PC-9 (cell line): ENCODE results near the gene PSMD14. TPM values are rescaled to one million over a fixed set of nuclear protein-coding genes. Genes with fewer than 3 reads are reported as not detected.
A peak's percentile ranks its signal among the peaks of the same experiment; 100 is the strongest.

ENCODE experiments used
- BruUV-seq: library from RNA; stranded (reverse); fragments of 400-500 nt; replicated peaks from 2 replicates; lab custom pipeline; 2021; lab: Mats Ljungman, UMichigan
- CTCF ChIA-PET: fragments of 300-600 bp; sonication (Branson Sonifier 250); formaldehyde crosslinking; loops from one replicate; lab custom pipeline; 2022; ENCODE audit warnings: antibody characterized with exemption; lab: Charles Lee
- POLR2A ChIA-PET: fragments of 300-600 bp; sonication (Branson Sonifier 250); formaldehyde crosslinking; loops from one replicate; lab custom pipeline; 2022; ENCODE audit warnings: antibody characterized with exemption; ENCODE audit not compliant: unreplicated experiment; lab: Charles Lee
- DNase-seq, 2 experiments: peaks; one replicate each; pipeline versions ENCODE4 v3.0.0 to v3.0.0-alpha.2; 2015 to 2022; ENCODE audit warnings: mixed read lengths in 1 of 2
- H2AFZ ChIP-seq: fragments of 200-600 bp; sonication (generic); 2 replicates; pipeline ENCODE4 v1.8.1; 2017; ENCODE audit warnings: antibody characterized with exemption
- H3F3A ChIP-seq: fragments of 200-600 bp; sonication (generic); 2 replicates; pipeline ENCODE4 v1.8.1; 2017; ENCODE audit warnings: antibody characterized with exemption, mild to moderate bottlenecking, low read depth; ENCODE audit not compliant: insufficient read depth
- H3K27ac ChIP-seq: fragments of 200-600 bp; sonication (generic); 2 replicates; pipeline ENCODE4 v1.6.1; 2016; ENCODE audit warnings: mixed run types
- H3K27me3 ChIP-seq: fragments of 200-600 bp; sonication (generic); 2 replicates; pipeline ENCODE4 v1.6.1; 2016; ENCODE audit warnings: low read depth, mixed run types; ENCODE audit not compliant: insufficient read depth
- H3K36me3 ChIP-seq: fragments of 200-600 bp; sonication (generic); 2 replicates; pipeline ENCODE4 v1.6.1; 2016; ENCODE audit warnings: low read depth, mixed run types
- H3K4me1 ChIP-seq: fragments of 200-600 bp; sonication (generic); replicated peaks from 2 replicates; pipeline ENCODE4 v1.6.1; 2016; ENCODE audit warnings: mixed run types; ENCODE audit not compliant: insufficient read depth
- H3K4me2 ChIP-seq: fragments of 200-600 bp; sonication (generic); 2 replicates; pipeline ENCODE4 v1.6.1; 2017; ENCODE audit warnings: mixed run types
- H3K4me3 ChIP-seq: fragments of 200-600 bp; sonication (generic); 2 replicates; pipeline ENCODE4 v1.6.1; 2016; ENCODE audit warnings: mixed run types
- H3K79me2 ChIP-seq: fragments of 200-600 bp; sonication (generic); 2 replicates; pipeline ENCODE4 v1.6.1; 2017; ENCODE audit warnings: low read depth, mixed run types
- H3K9me2 ChIP-seq: fragments of 200-600 bp; sonication (generic); 2 replicates; pipeline ENCODE4 v1.8.1; 2017; ENCODE audit warnings: mild to moderate bottlenecking; ENCODE audit not compliant: insufficient read depth
- H3K9me3 ChIP-seq: fragments of 200-600 bp; sonication (generic); 2 replicates; pipeline ENCODE4 v1.8.1; 2016; ENCODE audit warnings: low read depth; ENCODE audit not compliant: insufficient read depth
- H4K20me1 ChIP-seq: fragments of 200-600 bp; sonication (generic); 2 replicates; pipeline ENCODE4 v1.8.1; 2017; ENCODE audit not compliant: insufficient read depth
- EZH2 ChIP-seq: fragments of 200-600 bp; sonication (generic); IDR thresholded peaks from 2 replicates; pipeline ENCODE4 v1.8.0; 2017; ENCODE audit warnings: antibody characterized with exemption, low read depth
- intact Hi-C: fragments of 100-400 bp; cut with micrococcal nuclease; formaldehyde crosslinking; loops from one replicate; pipeline ENCODE4 v1.10.0; 2022; ENCODE audit not compliant: unreplicated experiment
- total RNA-seq: library from RNA; stranded (reverse); gene quantifications from 2 replicates; pipeline ENCODE4 v1.2.3, GENCODE V29; 2021
- TF ChIP-seq, protein P1 (sequence below): fragments of 200-600 bp; sonication (generic); conservative IDR thresholded peaks from 2 replicates; pipeline ENCODE4 v1.6.1; 2017; ENCODE audit warnings: mixed run types, antibody characterized with exemption, mild to moderate bottlenecking, moderate library complexity

The PSMD14 gene
- total RNA-seq, 1 experiment from 2014 or later = 58.8 TPM

- no peaks in the 10 kb centered on the region for H3K27me3 ChIP-seq
- intact Hi-C loops = no loop called here
- no TSS peak for BruUV-seq
- H3K4me1 ChIP-seq = peaks cover 14% of the 10 kb centered on the region
- no peaks in the 10 kb centered on the region for H3K9me2 ChIP-seq
- no peak overlapping the region for H3K27ac ChIP-seq
- H2AFZ ChIP-seq = no peak overlapping the region
- peaks cover 17% of the 10 kb centered on the region; the same call in 1 of the 2 replicates for H3K36me3 ChIP-seq
- no peak overlapping the region for H3K4me2 ChIP-seq
- H3K79me2 ChIP-seq = 0 out of 2 replicates have a peak, but pooled peaks cover 3% of the 10 kb centered on the region
- no peak for DNase-seq
- H3K9me3 ChIP-seq = no peaks in the 10 kb centered on the region
- no peak for TF ChIP-seq EZH2
- TF ChIP-seq, protein P1, sequence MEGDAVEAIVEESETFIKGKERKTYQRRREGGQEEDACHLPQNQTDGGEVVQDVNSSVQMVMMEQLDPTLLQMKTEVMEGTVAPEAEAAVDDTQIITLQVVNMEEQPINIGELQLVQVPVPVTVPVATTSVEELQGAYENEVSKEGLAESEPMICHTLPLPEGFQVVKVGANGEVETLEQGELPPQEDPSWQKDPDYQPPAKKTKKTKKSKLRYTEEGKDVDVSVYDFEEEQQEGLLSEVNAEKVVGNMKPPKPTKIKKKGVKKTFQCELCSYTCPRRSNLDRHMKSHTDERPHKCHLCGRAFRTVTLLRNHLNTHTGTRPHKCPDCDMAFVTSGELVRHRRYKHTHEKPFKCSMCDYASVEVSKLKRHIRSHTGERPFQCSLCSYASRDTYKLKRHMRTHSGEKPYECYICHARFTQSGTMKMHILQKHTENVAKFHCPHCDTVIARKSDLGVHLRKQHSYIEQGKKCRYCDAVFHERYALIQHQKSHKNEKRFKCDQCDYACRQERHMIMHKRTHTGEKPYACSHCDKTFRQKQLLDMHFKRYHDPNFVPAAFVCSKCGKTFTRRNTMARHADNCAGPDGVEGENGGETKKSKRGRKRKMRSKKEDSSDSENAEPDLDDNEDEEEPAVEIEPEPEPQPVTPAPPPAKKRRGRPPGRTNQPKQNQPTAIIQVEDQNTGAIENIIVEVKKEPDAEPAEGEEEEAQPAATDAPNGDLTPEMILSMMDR = no peak
- no peaks in the 10 kb centered on the region for H4K20me1 ChIP-seq
- no peak overlapping the region for H3K4me3 ChIP-seq
- H3F3A ChIP-seq = no peaks in the 10 kb centered on the region
- ChIA-PET POLR2A (no interaction called here), CTCF (no interaction called here)
Measured at GRCh38 chr2:161370981-161371380, 62.8 kb downstream of the PSMD14 start.

DNA sequence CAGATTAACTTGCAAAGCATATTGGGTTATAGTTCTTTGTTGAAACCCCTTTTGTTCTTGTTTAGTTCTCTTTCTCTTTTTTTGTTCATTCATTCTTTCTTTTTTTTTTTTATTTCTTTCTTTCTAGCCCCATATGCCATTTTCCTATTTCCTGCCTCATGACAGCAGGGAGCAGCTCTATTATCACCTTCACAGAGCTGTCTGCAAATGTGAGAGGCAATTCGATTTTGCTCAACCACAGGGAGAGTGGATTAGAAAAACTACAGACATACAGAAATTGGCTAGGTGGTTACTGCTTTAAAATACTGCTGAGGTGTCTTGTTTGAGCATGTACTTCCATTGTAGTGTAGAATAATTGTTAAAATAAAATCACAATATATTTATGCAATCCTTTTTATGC is 63.6 kb downstream of the PSMD14 start:
- H3K27ac ChIP-seq = no peak overlapping the region
- H2AFZ ChIP-seq = no peak overlapping the region
- no peak for TF ChIP-seq EZH2
- TF ChIP-seq, protein P1 = no peak
- no peaks in the 10 kb centered on the region for H3K9me2 ChIP-seq
- H3K79me2 ChIP-seq = 0 out of 2 replicates have a peak, but pooled peaks cover 3% of the 10 kb centered on the region
- DNase-seq = no peak
- intact Hi-C loops = no loop called here
- H4K20me1 ChIP-seq = no peaks in the 10 kb centered on the region
- H3K4me3 ChIP-seq = no peak overlapping the region
- no peak overlapping the region for H3K4me2 ChIP-seq
- H3K36me3 ChIP-seq = peaks cover 17% of the 10 kb centered on the region; the same call in 1 of the 2 replicates
- no peaks in the 10 kb centered on the region for H3K27me3 ChIP-seq
- BruUV-seq = no TSS peak
- ChIA-PET CTCF (interaction anchor here (0.6 kb wide), 1 partner anchor 1313 kb away, joined by 3 read pairs; no protein-coding TSS in a partner anchor), POLR2A (interaction anchor here (0.7 kb wide), 1 partner anchor 19 kb away, joined by 4 read pairs; no protein-coding TSS in a partner anchor)
- no peaks in the 10 kb centered on the region for H3K9me3 ChIP-seq
- no peaks in the 10 kb centered on the region for H3F3A ChIP-seq
- peaks cover 14% of the 10 kb centered on the region for H3K4me1 ChIP-seq

GRCh38 chr2:161373942-161374341 is 65.7 kb downstream of the PSMD14 start:
- H3F3A ChIP-seq = no peaks in the 10 kb centered on the region
- H3K27me3 ChIP-seq = no peaks in the 10 kb centered on the region
- DNase-seq = no peak
- H3K79me2 ChIP-seq = 0 out of 2 replicates have a peak, but pooled peaks cover 3% of the 10 kb centered on the region
- H3K4me3 ChIP-seq = no peak overlapping the region
- 0 out of 2 replicates have a peak overlapping the region, but pooled peaks have one; percentile 16 for H3K4me2 ChIP-seq
- intact Hi-C loops = no loop called here
- CTCF ChIA-PET = no interaction called here
- H2AFZ ChIP-seq = no peak overlapping the region
- no peaks in the 10 kb centered on the region for H3K9me2 ChIP-seq
- H3K9me3 ChIP-seq = no peaks in the 10 kb centered on the region
- TF ChIP-seq, protein P1 = no peak
- TF ChIP-seq EZH2 = no peak
- peaks cover 17% of the 10 kb centered on the region; the same call in 1 of the 2 replicates for H3K36me3 ChIP-seq
- BruUV-seq = no TSS peak
- H4K20me1 ChIP-seq = no peaks in the 10 kb centered on the region
- POLR2A ChIA-PET = interaction anchor here (0.8 kb wide), 1 partner anchor 344 kb away, joined by 15 read pairs; no protein-coding TSS in a partner anchor
- peak overlapping the region; percentile 41 for H3K27ac ChIP-seq
- peaks cover 14% of the 10 kb centered on the region for H3K4me1 ChIP-seq
